Suprapubic skin (tissue), 4 donors: Measurements from ENCODE around the gene SHPK.

Experiments
- POLR2A ChIP-seq, 2 donors: fragments of 450-650 bp; IDR thresholded peaks; one replicate each; pipeline ENCODE4 v1.6.1; 2017; ENCODE audit warnings: antibody characterized with exemption in 2 of 2, mild to moderate bottlenecking in 2 of 2, moderate library complexity in 2 of 2
- POLR2AphosphoS5 ChIP-seq, 3 donors: sonication (generic); formaldehyde crosslinking; IDR thresholded peaks; one replicate each; pipeline ENCODE4 v1.6.1; 2017; ENCODE audit warnings: antibody characterized with exemption in 3 of 3
- TF ChIP-seq, protein P1 (sequence below), 2 donors: fragments of 200-600 bp in 1 of 2; fragments of 450-650 bp in 1 of 2; sonication (generic) in 1 of 2; IDR thresholded peaks; one replicate each; pipeline ENCODE4 v1.5.1; 2016 to 2019; ENCODE audit warnings: antibody characterized with exemption in 2 of 2, mild to moderate bottlenecking in 1 of 2, moderate library complexity in 1 of 2

GRCh38 chr17:3682033-3682432, 46.0 kb upstream of the SHPK start:
- TF ChIP-seq POLR2AphosphoS5 (IDR thresholded peaks at IDR 0.05), result no peak
- TF ChIP-seq, protein P1, sequence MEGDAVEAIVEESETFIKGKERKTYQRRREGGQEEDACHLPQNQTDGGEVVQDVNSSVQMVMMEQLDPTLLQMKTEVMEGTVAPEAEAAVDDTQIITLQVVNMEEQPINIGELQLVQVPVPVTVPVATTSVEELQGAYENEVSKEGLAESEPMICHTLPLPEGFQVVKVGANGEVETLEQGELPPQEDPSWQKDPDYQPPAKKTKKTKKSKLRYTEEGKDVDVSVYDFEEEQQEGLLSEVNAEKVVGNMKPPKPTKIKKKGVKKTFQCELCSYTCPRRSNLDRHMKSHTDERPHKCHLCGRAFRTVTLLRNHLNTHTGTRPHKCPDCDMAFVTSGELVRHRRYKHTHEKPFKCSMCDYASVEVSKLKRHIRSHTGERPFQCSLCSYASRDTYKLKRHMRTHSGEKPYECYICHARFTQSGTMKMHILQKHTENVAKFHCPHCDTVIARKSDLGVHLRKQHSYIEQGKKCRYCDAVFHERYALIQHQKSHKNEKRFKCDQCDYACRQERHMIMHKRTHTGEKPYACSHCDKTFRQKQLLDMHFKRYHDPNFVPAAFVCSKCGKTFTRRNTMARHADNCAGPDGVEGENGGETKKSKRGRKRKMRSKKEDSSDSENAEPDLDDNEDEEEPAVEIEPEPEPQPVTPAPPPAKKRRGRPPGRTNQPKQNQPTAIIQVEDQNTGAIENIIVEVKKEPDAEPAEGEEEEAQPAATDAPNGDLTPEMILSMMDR (IDR thresholded peaks at IDR 0.05), result no peak
- TF ChIP-seq POLR2A (IDR thresholded peaks at IDR 0.05), result no peak
